GM18526 (cell line): ENCODE results near the gene TSHZ2.

ENCODE experiments used
- POLR2A ChIP-seq: IDR thresholded peaks from 3 replicates; pipeline ENCODE4 v1.6.1; 2011; ENCODE audit not compliant: insufficient read length; ENCODE audit errors: extremely low read depth

TSHZ2 gene

GRCh38 chr20:52972190-52972937 is at the start of gene TSHZ2:
Gene TSHZ2 (plus strand): TSS chr20:52972358. CDS start chr20:52973294, 936 bp downstream.
- no peak for TF ChIP-seq POLR2A

GRCh38 chr20:52922436-52922835 is 49.7 kb upstream of the TSHZ2 start:
- TF ChIP-seq POLR2A: no peak

GRCh38 chr20:52923123-52923937 is 48.8 kb upstream of the TSHZ2 start:
- TF ChIP-seq POLR2A: no peak

- TF ChIP-seq POLR2A: no peak
These were observed 47.5 kb upstream of the TSHZ2 start for GRCh38 chr20:52924411-52925271.

- TF ChIP-seq POLR2A: no peak
These were observed 45.7 kb upstream of the TSHZ2 start for GRCh38 chr20:52926505-52926904.

GRCh38 chr20:52933867-52934266 is 38.3 kb upstream of the TSHZ2 start:
- TF ChIP-seq POLR2A: no peak

- TF ChIP-seq POLR2A: no peak
These were observed 35.5 kb upstream of the TSHZ2 start for GRCh38 chr20:52936351-52937340.

- no peak for TF ChIP-seq POLR2A
These were observed 34.5 kb upstream of the TSHZ2 start for GRCh38 chr20:52937591-52938100.

GRCh38 chr20:52939141-52939540 is 33.0 kb upstream of the TSHZ2 start:
- TF ChIP-seq POLR2A: no peak

- no peak for TF ChIP-seq POLR2A
These were observed 30.4 kb upstream of the TSHZ2 start for GRCh38 chr20:52941808-52942207.

GRCh38 chr20:52943185-52943841 is 28.8 kb upstream of the TSHZ2 start:
- TF ChIP-seq POLR2A: no peak

GRCh38 chr20:52945268-52945667 is 26.9 kb upstream of the TSHZ2 start:
- TF ChIP-seq POLR2A: no peak

GRCh38 chr20:52945862-52946522 is 26.2 kb upstream of the TSHZ2 start:
- no peak for TF ChIP-seq POLR2A
